OCI-LY3 (cell line): ENCODE measurements around the gene HPS5.

Experiments
- H2AFZ ChIP-seq: fragments of 200-600, 300-600 bp; shearing (Covaris generic); 2 replicates; pipeline ENCODE4 v1.6.0; 2014; ENCODE audit warnings: antibody characterized with exemption, low read depth, low read length
- H3K27ac ChIP-seq: fragments of 200-600, 300-600 bp; sonication (generic); 2 replicates; pipeline ENCODE4 v1.5.1; 2014; ENCODE audit warnings: mild to moderate bottlenecking, low read length, moderate library complexity, mixed read lengths
- H3K27me3 ChIP-seq: fragments of 200-600, 300-600 bp; sonication (generic); 2 replicates; pipeline ENCODE4 v1.6.1; 2014; ENCODE audit warnings: low read depth, low read length, mixed read lengths
- H3K36me3 ChIP-seq: fragments of 200-600, 300-600 bp; sonication (generic); replicated peaks from 2 replicates; pipeline ENCODE3; 2014; ENCODE audit warnings: low read depth, low read length, mixed read lengths
- H3K4me1 ChIP-seq: fragments of 300-600, 200-600 bp; sonication (generic); 2 replicates; pipeline ENCODE4 v1.6.1; 2014; ENCODE audit warnings: low read length, mixed read lengths
- H3K4me2 ChIP-seq: fragments of 200-600, 300-600 bp; sonication (generic); 2 replicates; pipeline ENCODE4 v1.6.1; 2014; ENCODE audit warnings: low read length, mixed read lengths
- H3K4me3 ChIP-seq: fragments of 300-600, 200-600 bp; sonication (generic); 2 replicates; pipeline ENCODE4 v1.5.1; 2014; ENCODE audit warnings: antibody characterized with exemption, mild to moderate bottlenecking, low read length, moderate library complexity
- H3K79me2 ChIP-seq: fragments of 300-600, 200-600 bp; shearing (Covaris generic); 2 replicates; pipeline ENCODE4 v1.6.1; 2014; ENCODE audit warnings: mild to moderate bottlenecking, low read length, mixed read lengths
- H3K9ac ChIP-seq: fragments of 300-600, 200-600 bp; shearing (Covaris generic); 2 replicates; pipeline ENCODE4 v1.6.0; 2014; ENCODE audit warnings: mild to moderate bottlenecking, low read length, moderate library complexity
- H3K9me3 ChIP-seq: fragments of 200-600, 300-600 bp; shearing (Covaris generic); 2 replicates; pipeline ENCODE4 v1.6.1; 2014; ENCODE audit warnings: low read length, mixed read lengths; ENCODE audit not compliant: insufficient read depth
- H4K20me1 ChIP-seq: fragments of 200-600, 300-600 bp; sonication (generic); 2 replicates; pipeline ENCODE4 v1.6.1; 2016; ENCODE audit warnings: low read length, mixed read lengths; ENCODE audit not compliant: insufficient read depth
- CTCF ChIP-seq: fragments of 200-600, 300-600 bp; sonication (generic); IDR thresholded peaks from 2 replicates; pipeline ENCODE4 v1.5.1; 2014; ENCODE audit warnings: antibody characterized with exemption, low read length, low read depth
- EZH2phosphoT487 ChIP-seq: fragments of 200-600 bp; shearing (Covaris generic); IDR thresholded peaks from 2 replicates; pipeline ENCODE4 v1.6.1; 2018; ENCODE audit warnings: antibody characterized with exemption, mixed run types, low read depth

Gene HPS5

GRCh38 chr11:18367431-18367830 is 45.5 kb upstream of the HPS5 start:
- no peak overlapping the region for H3K27ac ChIP-seq
- H3K9ac ChIP-seq = no peak overlapping the region
- H3K79me2 ChIP-seq = no peaks in the 10 kb centered on the region
- H2AFZ ChIP-seq = no peak overlapping the region
- no peaks in the 10 kb centered on the region for H3K27me3 ChIP-seq
- H3K4me2 ChIP-seq = no peak overlapping the region
- no peaks in the 10 kb centered on the region for H3K4me1 ChIP-seq
- no peak overlapping the region for H3K4me3 ChIP-seq
- H4K20me1 ChIP-seq = no peaks in the 10 kb centered on the region
- no peaks in the 10 kb centered on the region for H3K9me3 ChIP-seq
- peaks cover 30% of the 10 kb centered on the region for H3K36me3 ChIP-seq
- TF ChIP-seq CTCF = no peak

- H3K4me2 ChIP-seq = no peak overlapping the region
- no peaks in the 10 kb centered on the region for H3K79me2 ChIP-seq
- no peaks in the 10 kb centered on the region for H3K9me3 ChIP-seq
- H3K27ac ChIP-seq = no peak overlapping the region
- TF ChIP-seq EZH2phosphoT487 = no peak
- no peaks in the 10 kb centered on the region for H4K20me1 ChIP-seq
- H3K27me3 ChIP-seq = no peaks in the 10 kb centered on the region
- H3K36me3 ChIP-seq = peaks cover 36% of the 10 kb centered on the region
- H3K4me3 ChIP-seq = no peak overlapping the region
- H3K4me1 ChIP-seq = no peaks in the 10 kb centered on the region
- no peak overlapping the region for H3K9ac ChIP-seq
- no peak overlapping the region for H2AFZ ChIP-seq
These were observed 44.3 kb upstream of the HPS5 start for GRCh38 chr11:18366286-18366685.

DNA sequence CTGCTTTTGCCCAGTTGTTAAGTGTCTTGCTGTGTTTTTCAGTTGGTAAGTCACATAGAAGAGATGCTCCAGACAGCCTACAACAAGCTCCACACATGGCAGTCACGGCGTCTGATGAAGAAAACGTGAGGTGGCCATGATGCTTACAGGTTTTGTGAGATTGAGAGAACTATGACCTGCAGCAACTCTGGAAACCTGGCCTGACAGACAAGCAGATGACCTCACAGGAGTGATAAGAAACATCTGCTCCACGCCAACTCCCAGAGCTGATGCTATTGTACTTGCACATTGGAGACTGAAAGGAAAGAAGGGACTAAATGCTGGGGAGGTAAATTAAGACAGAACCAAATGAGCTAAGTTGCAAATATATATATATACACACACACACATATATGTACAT is 43.8 kb upstream of the HPS5 start:
- Histone ChIP-seq H4K20me1 (no peaks in the 10 kb centered on the region), H3K9ac (no peak overlapping the region), H2AFZ (no peak overlapping the region), H3K79me2 (no peaks in the 10 kb centered on the region), H3K27ac (no peak overlapping the region), H3K4me2 (no peak overlapping the region), H3K9me3 (no peaks in the 10 kb centered on the region), H3K4me3 (no peak overlapping the region), H3K27me3 (no peaks in the 10 kb centered on the region), H3K4me1 (no peaks in the 10 kb centered on the region), H3K36me3 (peaks cover 36% of the 10 kb centered on the region)
- TF ChIP-seq CTCF (no peak), EZH2phosphoT487 (no peak)

DNA sequence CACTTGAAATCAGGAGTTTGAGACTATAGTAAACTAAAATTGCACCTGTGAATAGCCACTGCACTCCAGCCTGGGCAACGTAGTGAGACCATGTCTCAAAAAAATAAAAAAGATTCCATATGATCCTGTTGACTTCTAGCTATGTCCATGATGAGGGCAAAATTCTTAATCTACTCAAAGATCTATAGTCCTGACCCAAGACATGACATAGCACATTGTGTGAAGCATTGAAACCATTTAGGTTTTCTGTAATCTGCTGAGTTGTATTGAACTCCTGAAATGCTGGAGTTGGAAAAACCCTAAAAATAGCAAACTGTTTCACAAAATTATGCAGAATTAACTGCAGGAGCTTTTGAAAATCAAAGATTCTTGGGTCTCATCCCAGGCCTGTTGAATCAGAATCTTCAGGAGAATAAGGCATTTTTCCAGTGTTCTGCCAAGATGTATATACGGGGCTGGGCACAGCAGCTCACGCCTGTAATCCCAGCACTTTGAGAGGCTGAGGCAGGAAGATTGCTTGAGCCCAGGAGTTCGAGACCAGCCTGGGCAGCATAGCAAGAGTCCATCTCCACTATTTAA is 42.6 kb upstream of the HPS5 start:
- no peak for TF ChIP-seq EZH2phosphoT487
- TF ChIP-seq CTCF = no peak
- no peaks in the 10 kb centered on the region for H4K20me1 ChIP-seq
- no peak overlapping the region for H2AFZ ChIP-seq
- no peaks in the 10 kb centered on the region for H3K79me2 ChIP-seq
- no peak overlapping the region for H3K27ac ChIP-seq
- no peak overlapping the region for H3K4me2 ChIP-seq
- no peaks in the 10 kb centered on the region for H3K4me1 ChIP-seq
- no peak overlapping the region for H3K4me3 ChIP-seq
- H3K9me3 ChIP-seq = no peaks in the 10 kb centered on the region
- no peak overlapping the region for H3K9ac ChIP-seq
- no peaks in the 10 kb centered on the region for H3K27me3 ChIP-seq
- H3K36me3 ChIP-seq = peaks cover 39% of the 10 kb centered on the region

- TF ChIP-seq CTCF = no peak
- no peak for TF ChIP-seq EZH2phosphoT487
- Histone ChIP-seq H3K4me1 (no peaks in the 10 kb centered on the region), H3K27me3 (no peaks in the 10 kb centered on the region), H2AFZ (no peak overlapping the region), H3K36me3 (peaks cover 32% of the 10 kb centered on the region), H4K20me1 (no peaks in the 10 kb centered on the region), H3K4me2 (no peak overlapping the region), H3K9ac (no peak overlapping the region), H3K27ac (no peak overlapping the region), H3K79me2 (no peaks in the 10 kb centered on the region), H3K9me3 (no peaks in the 10 kb centered on the region), H3K4me3 (no peak overlapping the region)
These were observed 39.2 kb upstream of the HPS5 start for GRCh38 chr11:18361154-18361553.
